GM21423 (cell line): Measurements from ENCODE around the gene STAT4.

Experiments
- ATAC-seq: cut with Tn5 transposase; IDR thresholded peaks from one replicate; pipeline ENCODE4 v1.9.1; 2021; ENCODE audit warnings: mild to moderate bottlenecking, moderate library complexity; ENCODE audit not compliant: unreplicated experiment

The STAT4 gene

GRCh38 chr2:191020221-191020741, 130.5 kb downstream of the STAT4 start:
- peak; percentile 67 for ATAC-seq

- no peak for ATAC-seq
Observed at GRCh38 chr2:191019376-191019775, 131.4 kb downstream of the STAT4 start.

GRCh38 chr2:191018643-191019119, 132.1 kb downstream of the STAT4 start:
- peak; percentile 23 for ATAC-seq

GRCh38 chr2:191018048-191018447, 132.7 kb downstream of the STAT4 start:
- ATAC-seq: no peak

- ATAC-seq: no peak
Observed at GRCh38 chr2:191015831-191016230, 135.0 kb downstream of the STAT4 start.

GRCh38 chr2:191015239-191015638, 135.6 kb downstream of the STAT4 start:
- no peak for ATAC-seq

GRCh38 chr2:191014653-191015020, 136.2 kb downstream of the STAT4 start:
- ATAC-seq: no peak

- ATAC-seq: peak; percentile 78
Observed at GRCh38 chr2:191013932-191014652, 136.7 kb downstream of the STAT4 start, which contains the start of gene STAT1. TSS of gene STAT1 (minus strand) at chr2:191014171. CDS start at chr2:191010003, 4,168 bp downstream.

- no peak for ATAC-seq
Observed at GRCh38 chr2:191013682-191013931, 137.2 kb downstream of the STAT4 start.

- ATAC-seq: no peak
Observed at GRCh38 chr2:191012845-191013681, 137.7 kb downstream of the STAT4 start.

GRCh38 chr2:191012346-191012745, 138.4 kb downstream of the STAT4 start:
- no peak for ATAC-seq

- no peak for ATAC-seq
Observed at GRCh38 chr2:191010887-191011885, 139.6 kb downstream of the STAT4 start.

- no peak for ATAC-seq
Observed at GRCh38 chr2:191009541-191010374, 141.0 kb downstream of the STAT4 start.

- no peak for ATAC-seq
Observed at GRCh38 chr2:191008286-191008685, 142.5 kb downstream of the STAT4 start.

GRCh38 chr2:191006997-191007783, 143.6 kb downstream of the STAT4 start:
- ATAC-seq: no peak

GRCh38 chr2:191006297-191006696, 144.5 kb downstream of the STAT4 start:
- ATAC-seq: no peak

- ATAC-seq: no peak
Observed at GRCh38 chr2:191003405-191004309, 147.1 kb downstream of the STAT4 start.

GRCh38 chr2:191001624-191002023, 149.2 kb downstream of the STAT4 start:
- ATAC-seq: no peak
